Left ventricle myocardium inferior (tissue), 1 donor: Measurements from ENCODE around the gene KCNB1. TPM values are rescaled to one million over a fixed set of nuclear protein-coding genes. Genes with fewer than 3 reads are reported as not detected.

Experiments
- DNase-seq: peaks from one replicate; pipeline ENCODE4 v3.0.0-alpha.2; 2020
- H3K27ac ChIP-seq: fragments of 200-600 bp; replicated peaks from 2 replicates; pipeline ENCODE4 v1.8.0; 2021
- H3K27me3 ChIP-seq: fragments of 200-600 bp; 2 replicates; pipeline ENCODE4 v1.8.0; 2021; ENCODE audit warnings: low read depth
- H3K36me3 ChIP-seq: fragments of 200-600 bp; 2 replicates; pipeline ENCODE4 v1.8.0; 2021
- H3K4me1 ChIP-seq: fragments of 200-600 bp; 2 replicates; pipeline ENCODE4 v1.8.0; 2021
- H3K4me3 ChIP-seq: fragments of 200-600 bp; 2 replicates; pipeline ENCODE4 v1.8.0; 2021; ENCODE audit warnings: mild to moderate bottlenecking, moderate library complexity
- H3K9me3 ChIP-seq: fragments of 200-600 bp; replicated peaks from 2 replicates; pipeline ENCODE4 v1.8.0; 2021
- intact Hi-C: fragments of 100-400 bp; cut with micrococcal nuclease; formaldehyde crosslinking; loops from one replicate; pipeline ENCODE4 v1.11.0; 2022
- total RNA-seq: library from RNA; stranded (reverse); fragmentation: NEBNext Ultra II Directional; extraction: Animal tissue kit (Norgen Biotek cat#: 25700); gene quantifications from one replicate; pipeline ENCODE4 v1.2.1, GENCODE V29; 2021
- TF ChIP-seq, protein P1 (sequence below): fragments of 200-600 bp; IDR thresholded peaks from 2 replicates; pipeline ENCODE4 v1.8.0; 2021; ENCODE audit warnings: antibody characterized with exemption, mild to moderate bottlenecking, borderline replicate concordance
- donor health status: DM: no; HTN: yes; CAD: no; lungs with severe emphysema.

KCNB1 gene
- total RNA-seq, 1 donor from 2014 or later, result 0.77 TPM

DNA sequence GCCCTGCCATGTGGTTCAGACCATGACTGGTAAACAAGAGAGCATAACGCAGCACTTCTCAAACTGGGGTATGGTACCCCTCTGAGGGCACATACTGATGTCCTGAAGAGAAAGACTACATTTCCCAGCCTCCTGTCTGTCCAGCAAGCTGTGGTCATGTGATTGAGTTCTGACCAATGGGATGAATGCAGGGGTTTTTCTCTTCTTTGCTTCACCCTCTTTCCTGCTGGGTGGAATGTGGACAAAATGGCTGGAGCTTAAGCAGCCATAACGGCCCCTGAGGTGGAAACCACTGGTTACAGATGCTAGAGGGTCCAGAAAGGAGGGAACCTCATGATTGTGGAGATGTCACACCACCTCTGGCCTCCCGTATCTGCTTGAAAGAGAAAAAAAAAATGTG lies 19.4 kb upstream of the KCNB1 start:
- intact Hi-C loops, result no loop called here

DNA sequence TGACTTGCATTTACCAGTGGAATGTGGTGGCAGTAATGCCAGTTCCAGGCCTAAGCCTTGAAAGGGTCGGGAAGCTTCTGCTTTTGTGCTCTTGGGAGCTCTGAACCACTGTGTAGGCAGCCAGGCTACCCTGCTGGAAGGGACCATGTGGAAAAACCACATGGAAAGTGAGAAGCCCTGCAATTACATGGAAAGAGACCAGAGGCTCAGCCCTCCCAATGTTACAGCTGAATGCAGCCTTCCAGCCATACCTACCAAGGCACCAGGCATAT lies 14.9 kb upstream of the KCNB1 start:
- no peak overlapping the region for H3K27ac ChIP-seq
- intact Hi-C loops, result no loop called here
- TF ChIP-seq, protein P1, sequence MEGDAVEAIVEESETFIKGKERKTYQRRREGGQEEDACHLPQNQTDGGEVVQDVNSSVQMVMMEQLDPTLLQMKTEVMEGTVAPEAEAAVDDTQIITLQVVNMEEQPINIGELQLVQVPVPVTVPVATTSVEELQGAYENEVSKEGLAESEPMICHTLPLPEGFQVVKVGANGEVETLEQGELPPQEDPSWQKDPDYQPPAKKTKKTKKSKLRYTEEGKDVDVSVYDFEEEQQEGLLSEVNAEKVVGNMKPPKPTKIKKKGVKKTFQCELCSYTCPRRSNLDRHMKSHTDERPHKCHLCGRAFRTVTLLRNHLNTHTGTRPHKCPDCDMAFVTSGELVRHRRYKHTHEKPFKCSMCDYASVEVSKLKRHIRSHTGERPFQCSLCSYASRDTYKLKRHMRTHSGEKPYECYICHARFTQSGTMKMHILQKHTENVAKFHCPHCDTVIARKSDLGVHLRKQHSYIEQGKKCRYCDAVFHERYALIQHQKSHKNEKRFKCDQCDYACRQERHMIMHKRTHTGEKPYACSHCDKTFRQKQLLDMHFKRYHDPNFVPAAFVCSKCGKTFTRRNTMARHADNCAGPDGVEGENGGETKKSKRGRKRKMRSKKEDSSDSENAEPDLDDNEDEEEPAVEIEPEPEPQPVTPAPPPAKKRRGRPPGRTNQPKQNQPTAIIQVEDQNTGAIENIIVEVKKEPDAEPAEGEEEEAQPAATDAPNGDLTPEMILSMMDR, result no peak
- no peaks in the 10 kb centered on the region for H3K9me3 ChIP-seq
- no peak for DNase-seq
- H3K4me3 ChIP-seq, result no peak overlapping the region
- H3K36me3 ChIP-seq, result no peaks in the 10 kb centered on the region
- H3K27me3 ChIP-seq, result peaks cover 11% of the 10 kb centered on the region
- H3K4me1 ChIP-seq, result no peaks in the 10 kb centered on the region

More for the DNA sequence above, 19.4 kb upstream of the KCNB1 start:
- peaks cover 32% of the 10 kb centered on the region for H3K27me3 ChIP-seq
- DNase-seq, result no peak
- H3K4me1 ChIP-seq, result no peaks in the 10 kb centered on the region
- no peaks in the 10 kb centered on the region for H3K36me3 ChIP-seq
- H3K9me3 ChIP-seq, result no peaks in the 10 kb centered on the region
- H3K4me3 ChIP-seq, result no peak overlapping the region
- no peak overlapping the region for H3K27ac ChIP-seq
- TF ChIP-seq, protein P1, result no peak

DNA sequence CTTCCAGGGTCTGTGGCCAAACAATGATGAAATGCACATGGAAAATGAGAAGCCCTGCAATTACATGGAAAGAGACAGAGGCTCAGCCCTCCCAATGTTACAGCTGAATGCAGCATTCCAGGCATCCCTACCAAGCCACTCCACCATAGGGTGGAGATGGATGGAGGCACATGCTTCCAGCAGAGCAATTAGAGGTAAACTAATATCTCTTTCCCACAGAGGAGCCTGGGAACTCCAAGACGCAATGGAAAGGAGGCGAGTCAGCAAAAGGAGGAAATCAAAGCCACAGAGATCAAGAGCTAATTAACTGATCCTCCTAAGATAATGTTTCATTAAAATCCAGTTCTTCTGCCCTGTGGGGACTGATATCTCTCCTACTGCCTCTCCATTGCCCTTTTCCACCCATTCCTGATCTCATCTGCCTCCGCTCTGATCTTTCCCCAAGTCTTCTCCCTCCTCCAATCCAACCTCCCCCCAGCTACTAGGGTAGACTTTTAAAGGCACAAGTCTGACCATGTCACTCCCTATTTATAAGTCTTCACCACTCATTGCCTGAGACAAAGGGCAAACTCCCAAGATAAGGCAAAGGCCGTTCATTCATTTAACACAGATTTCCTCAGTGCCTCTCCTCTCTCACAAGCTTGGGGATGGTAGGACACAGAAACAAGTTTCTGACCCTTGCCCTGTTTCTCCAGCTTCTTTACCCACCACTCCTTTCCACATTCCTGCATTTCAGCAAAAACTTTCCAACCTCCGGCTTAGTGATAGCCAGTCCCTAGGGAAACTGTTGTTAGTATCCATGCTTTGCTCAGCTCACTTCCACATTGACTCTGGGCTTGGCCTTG lies 14.3 kb upstream of the KCNB1 start:
- peaks cover 14% of the 10 kb centered on the region for H3K27me3 ChIP-seq
- H3K9me3 ChIP-seq, result no peaks in the 10 kb centered on the region
- TF ChIP-seq, protein P1, result no peak
- H3K4me3 ChIP-seq, result no peak overlapping the region
- intact Hi-C loops, result no loop called here
- DNase-seq, result no peak
- H3K27ac ChIP-seq, result no peak overlapping the region
- no peaks in the 10 kb centered on the region for H3K36me3 ChIP-seq
- H3K4me1 ChIP-seq, result no peaks in the 10 kb centered on the region

DNA sequence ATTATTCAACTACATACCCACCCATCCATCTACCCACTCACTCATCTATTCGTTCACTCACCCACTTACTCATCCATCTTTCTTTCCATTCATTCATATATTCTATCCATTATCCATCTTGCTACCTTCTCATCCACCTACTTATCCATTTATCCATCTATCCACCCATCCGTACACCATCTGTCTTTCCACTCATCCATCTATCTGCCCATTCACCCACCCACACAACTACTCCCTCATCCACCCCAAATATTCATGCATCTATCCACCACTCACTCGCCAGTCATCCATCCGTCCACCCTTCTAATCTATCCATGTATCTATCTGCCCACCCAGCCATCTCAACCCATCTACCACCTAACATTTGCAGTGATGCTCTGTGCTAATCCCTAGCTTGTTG lies 13.6 kb upstream of the KCNB1 start:
- no peaks in the 10 kb centered on the region for H3K9me3 ChIP-seq
- no peaks in the 10 kb centered on the region for H3K4me1 ChIP-seq
- no peak for DNase-seq
- H3K27me3 ChIP-seq, result peaks cover 20% of the 10 kb centered on the region
- H3K4me3 ChIP-seq, result no peak overlapping the region
- intact Hi-C loops, result no loop called here
- no peak overlapping the region for H3K27ac ChIP-seq
- TF ChIP-seq, protein P1, result no peak
- H3K36me3 ChIP-seq, result no peaks in the 10 kb centered on the region

DNA sequence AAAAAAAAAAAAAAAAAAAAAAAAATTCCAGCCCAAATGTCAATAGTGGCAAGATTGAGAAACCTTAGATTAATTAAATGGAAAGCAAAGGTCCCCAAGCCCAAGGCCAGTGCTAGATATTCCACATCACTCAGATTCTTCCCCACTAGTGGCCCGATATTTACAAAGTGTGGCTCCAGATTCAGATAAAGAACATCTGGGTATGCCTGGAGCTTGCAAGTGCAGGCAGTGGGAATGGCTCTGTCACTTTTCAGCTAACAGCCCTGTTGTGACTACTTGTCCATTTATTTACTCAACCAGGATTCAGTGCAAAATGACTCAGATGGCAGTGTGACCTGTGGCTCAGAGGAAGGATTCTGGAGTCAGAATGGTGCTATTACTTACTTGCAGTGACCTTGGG lies 8.2 kb upstream of the KCNB1 start:
- Histone ChIP-seq H3K27me3 (peaks cover 59% of the 10 kb centered on the region), H3K9me3 (no peaks in the 10 kb centered on the region), H3K4me1 (no peaks in the 10 kb centered on the region), H3K4me3 (no peak overlapping the region), H3K36me3 (no peaks in the 10 kb centered on the region), H3K27ac (no peak overlapping the region)
- no peak for DNase-seq
- intact Hi-C loops, result no loop called here
- TF ChIP-seq, protein P1, result no peak
